ENCODE results near the gene DIO2. TPM values are rescaled to one million over a fixed set of nuclear protein-coding genes. Genes with fewer than 3 reads are reported as not detected.

The DIO2 gene
- total RNA-seq = 10 to 100 TPM; 10.7 to 14.4 TPM
- polyA plus RNA-seq = 10 to 100 TPM; 35.8 to 38.1 TPM
- long read RNA-seq, donor 1, full-length matches to known transcripts = 21 of 28 reads
- long read RNA-seq, donor 1, partial matches to known transcripts = 0 of 28 reads
- long read RNA-seq, donor 1, other reads (novel, unspliced or antisense) = 7 of 28 reads
- long read RNA-seq, donor 2, full-length matches to known transcripts = 4 of 6 reads
- long read RNA-seq, donor 2, partial matches to known transcripts = 2 of 6 reads
- long read RNA-seq, donor 2, other reads (novel, unspliced or antisense) = 0 of 6 reads

- 35 to 47% methylated on average over 17 of the region's 17 CpGs for WGBS, 2 donors
- intact Hi-C loops (cut with DNase I) = no loop called here
- Histone ChIP-seq H3K4me1 (ENCODE audit: control insufficient read depth in 1 of 2, insufficient read depth in 2 of 2, low read length in 2 of 2) (no peaks in the 10 kb centered on the region), H3K9me3 (ENCODE audit: control insufficient read depth, low read length) (no peaks in the 10 kb centered on the region), H3K27me3 (ENCODE audit: control insufficient read depth in 1 of 2, insufficient read depth in 2 of 2, low read length in 1 of 2) (no peaks in the 10 kb centered on the region), H3K4me3 (ENCODE audit: low read length in 2 of 2) (peak within 1 kb of the TSS; percentile 59 to 62), H3K36me3 (ENCODE audit: control insufficient read depth in 1 of 2, insufficient read depth in 2 of 2, low read length in 1 of 2) (no peaks in the 10 kb centered on the region), H3K27ac (ENCODE audit: low read depth in 1 of 2, low read length in 2 of 2) (no peak within 1 kb of the TSS)
- peak; percentile 80 for ATAC-seq (ENCODE audit: low FRiP score)
- DNase-seq = peak in 1 of 2 donors; percentile 65
Observed at GRCh38 chr14:80211153-80212022, at the start of gene DIO2. Gene DIO2 (minus strand): TSS chr14:80211504. CDS start chr14:80211472, 32 bp downstream.

DNA sequence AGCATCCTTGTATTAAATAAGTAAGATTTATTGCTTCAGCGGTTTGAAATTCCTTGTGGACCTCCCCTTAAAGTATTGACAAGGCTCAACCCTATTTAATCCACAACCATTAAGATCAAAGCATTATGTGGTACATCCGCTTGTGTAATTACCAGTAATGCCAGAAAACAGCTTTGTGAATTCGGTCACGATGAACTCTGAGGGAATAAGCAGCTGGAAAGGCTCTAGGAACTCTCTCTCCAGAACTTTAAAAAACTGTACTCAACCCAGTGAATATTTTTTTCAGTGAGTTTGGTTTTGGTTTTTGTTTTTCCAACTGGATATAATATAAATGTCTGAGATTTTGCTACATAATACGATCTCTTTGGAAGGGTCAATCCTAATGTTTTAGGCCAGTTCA is 49.3 kb upstream of the DIO2 start:
- DNase-seq (no peak), ATAC-seq (ENCODE audit: low FRiP score) (no peak)
- intact Hi-C loops (cut with DNase I) = no loop called here
- no peaks in the 10 kb centered on the region for H3K36me3 ChIP-seq (ENCODE audit: control insufficient read depth in 1 of 2, insufficient read depth in 2 of 2, low read length in 1 of 2)
- no peaks in the 10 kb centered on the region for H3K4me1 ChIP-seq (ENCODE audit: control insufficient read depth in 1 of 2, insufficient read depth in 2 of 2, low read length in 2 of 2)
- H3K4me3 ChIP-seq (ENCODE audit: low read length in 2 of 2) = no peak overlapping the region
- H3K27ac ChIP-seq (ENCODE audit: low read depth in 1 of 2, low read length in 2 of 2) = no peak overlapping the region
- H3K27me3 ChIP-seq (ENCODE audit: control insufficient read depth in 1 of 2, insufficient read depth in 2 of 2, low read length in 1 of 2) = no peaks in the 10 kb centered on the region
- WGBS, 2 donors = 60 to 67% methylated on average over 5 of the region's 5 CpGs
- H3K9me3 ChIP-seq (ENCODE audit: control insufficient read depth, low read length) = no peaks in the 10 kb centered on the region

- Histone ChIP-seq H3K27me3 (ENCODE audit: control insufficient read depth in 1 of 2, insufficient read depth in 2 of 2, low read length in 1 of 2) (no peaks in the 10 kb centered on the region), H3K4me3 (ENCODE audit: low read length in 2 of 2) (no peak overlapping the region), H3K27ac (ENCODE audit: low read depth in 1 of 2, low read length in 2 of 2) (no peak overlapping the region), H3K9me3 (ENCODE audit: control insufficient read depth, low read length) (peaks cover 2% of the 10 kb centered on the region), H3K4me1 (ENCODE audit: control insufficient read depth in 1 of 2, insufficient read depth in 2 of 2, low read length in 2 of 2) (no peaks in the 10 kb centered on the region), H3K36me3 (ENCODE audit: control insufficient read depth in 1 of 2, insufficient read depth in 2 of 2, low read length in 1 of 2) (no peaks in the 10 kb centered on the region)
- 48 to 70% methylated on average over 2 of the region's 2 CpGs for WGBS, 2 donors
- no peak for ATAC-seq (ENCODE audit: low FRiP score)
- intact Hi-C loops (cut with DNase I) = no loop called here
- DNase-seq = no peak
Observed at GRCh38 chr14:80239631-80240030, 28.3 kb upstream of the DIO2 start.

- intact Hi-C loops (cut with DNase I) = no loop called here
- H3K27ac ChIP-seq (ENCODE audit: low read depth in 1 of 2, low read length in 2 of 2) = no peak overlapping the region
- WGBS, 2 donors = 79 to 81% methylated on average over 3 of the region's 3 CpGs
- no peak for ATAC-seq (ENCODE audit: low FRiP score)
- no peak for DNase-seq
- no peaks in the 10 kb centered on the region for H3K4me1 ChIP-seq (ENCODE audit: control insufficient read depth in 1 of 2, insufficient read depth in 2 of 2, low read length in 2 of 2)
- no peaks in the 10 kb centered on the region for H3K27me3 ChIP-seq (ENCODE audit: control insufficient read depth in 1 of 2, insufficient read depth in 2 of 2, low read length in 1 of 2)
- H3K36me3 ChIP-seq (ENCODE audit: control insufficient read depth in 1 of 2, insufficient read depth in 2 of 2, low read length in 1 of 2) = no peaks in the 10 kb centered on the region
- peaks cover 2% of the 10 kb centered on the region for H3K9me3 ChIP-seq (ENCODE audit: control insufficient read depth, low read length)
- no peak overlapping the region for H3K4me3 ChIP-seq (ENCODE audit: low read length in 2 of 2)
Observed at GRCh38 chr14:80237143-80237542, 25.8 kb upstream of the DIO2 start.

- intact Hi-C loops (cut with DNase I) = no loop called here
- no peak for ATAC-seq (ENCODE audit: low FRiP score)
- Histone ChIP-seq H3K27ac (ENCODE audit: low read depth in 1 of 2, low read length in 2 of 2) (no peak overlapping the region), H3K4me3 (ENCODE audit: low read length in 2 of 2) (no peak overlapping the region), H3K27me3 (ENCODE audit: control insufficient read depth in 1 of 2, insufficient read depth in 2 of 2, low read length in 1 of 2) (no peaks in the 10 kb centered on the region), H3K4me1 (ENCODE audit: control insufficient read depth in 1 of 2, insufficient read depth in 2 of 2, low read length in 2 of 2) (no peaks in the 10 kb centered on the region), H3K9me3 (ENCODE audit: control insufficient read depth, low read length) (peaks cover 2% of the 10 kb centered on the region), H3K36me3 (ENCODE audit: control insufficient read depth in 1 of 2, insufficient read depth in 2 of 2, low read length in 1 of 2) (no peaks in the 10 kb centered on the region)
- DNase-seq = no peak
- 52 to 85% methylated on average over 2 of the region's 2 CpGs for WGBS, 2 donors
Observed at GRCh38 chr14:80233470-80234089, 22.3 kb upstream of the DIO2 start.

- no peak overlapping the region for H3K4me3 ChIP-seq (ENCODE audit: low read length in 2 of 2)
- ATAC-seq (ENCODE audit: low FRiP score) = no peak
- H3K36me3 ChIP-seq (ENCODE audit: control insufficient read depth in 1 of 2, insufficient read depth in 2 of 2, low read length in 1 of 2) = no peaks in the 10 kb centered on the region
- DNase-seq = no peak
- intact Hi-C loops (cut with DNase I) = no loop called here
- no peak overlapping the region for H3K27ac ChIP-seq (ENCODE audit: low read depth in 1 of 2, low read length in 2 of 2)
- H3K4me1 ChIP-seq (ENCODE audit: control insufficient read depth in 1 of 2, insufficient read depth in 2 of 2, low read length in 2 of 2) = no peaks in the 10 kb centered on the region
- no peaks in the 10 kb centered on the region for H3K27me3 ChIP-seq (ENCODE audit: control insufficient read depth in 1 of 2, insufficient read depth in 2 of 2, low read length in 1 of 2)
- WGBS, 2 donors = 76 to 83% methylated on average over 2 of the region's 2 CpGs
- H3K9me3 ChIP-seq (ENCODE audit: control insufficient read depth, low read length) = no peaks in the 10 kb centered on the region
Observed at GRCh38 chr14:80231702-80232101, 20.4 kb upstream of the DIO2 start.

- no peak for ATAC-seq (ENCODE audit: low FRiP score)
- intact Hi-C loops (cut with DNase I) = no loop called here
- 91 to 92% methylated on average over 3 of the region's 3 CpGs for WGBS, 2 donors
- Histone ChIP-seq H3K27ac (ENCODE audit: low read depth in 1 of 2, low read length in 2 of 2) (no peak overlapping the region), H3K4me3 (ENCODE audit: low read length in 2 of 2) (no peak overlapping the region), H3K9me3 (ENCODE audit: control insufficient read depth, low read length) (no peaks in the 10 kb centered on the region), H3K27me3 (ENCODE audit: control insufficient read depth in 1 of 2, insufficient read depth in 2 of 2, low read length in 1 of 2) (no peaks in the 10 kb centered on the region), H3K36me3 (ENCODE audit: control insufficient read depth in 1 of 2, insufficient read depth in 2 of 2, low read length in 1 of 2) (no peaks in the 10 kb centered on the region), H3K4me1 (ENCODE audit: control insufficient read depth in 1 of 2, insufficient read depth in 2 of 2, low read length in 2 of 2) (no peaks in the 10 kb centered on the region)
- DNase-seq = no peak
Observed at GRCh38 chr14:80223696-80224465, 12.6 kb upstream of the DIO2 start.

DNA sequence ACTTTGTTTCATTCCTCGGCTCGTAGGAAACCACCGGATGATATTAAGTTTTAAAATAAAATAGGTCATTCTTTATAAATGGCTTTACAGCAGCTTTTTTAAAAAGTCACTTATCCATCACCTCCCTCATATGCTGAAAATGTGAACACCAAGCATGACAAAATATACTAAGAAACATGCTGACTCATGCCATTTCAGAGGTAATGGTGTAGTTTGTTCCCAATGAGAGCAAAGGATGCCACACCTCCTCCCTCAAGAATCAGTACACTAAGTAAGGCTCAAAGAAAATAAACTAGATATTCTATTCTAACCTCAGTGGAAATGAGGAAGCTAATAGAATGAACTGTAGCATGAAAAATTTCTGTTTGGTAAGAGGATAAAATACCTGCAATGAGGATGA is 5.5 kb upstream of the DIO2 start:
- DNase-seq (no peak), ATAC-seq (ENCODE audit: low FRiP score) (no peak)
- Histone ChIP-seq H3K4me3 (ENCODE audit: low read length in 2 of 2) (no peak overlapping the region), H3K9me3 (ENCODE audit: control insufficient read depth, low read length) (no peaks in the 10 kb centered on the region), H3K27me3 (ENCODE audit: control insufficient read depth in 1 of 2, insufficient read depth in 2 of 2, low read length in 1 of 2) (no peaks in the 10 kb centered on the region), H3K27ac (ENCODE audit: low read depth in 1 of 2, low read length in 2 of 2) (no peak overlapping the region), H3K36me3 (ENCODE audit: control insufficient read depth in 1 of 2, insufficient read depth in 2 of 2, low read length in 1 of 2) (no peaks in the 10 kb centered on the region), H3K4me1 (ENCODE audit: control insufficient read depth in 1 of 2, insufficient read depth in 2 of 2, low read length in 2 of 2) (no peaks in the 10 kb centered on the region)
- WGBS, 2 donors = 21% methylated on average over 3 of the region's 3 CpGs
- intact Hi-C loops (cut with DNase I) = no loop called here

All from aorta (tissue), 5 donors.